ENCODE measurements around the gene CNGB1. TPM values are rescaled to one million over a fixed set of nuclear protein-coding genes. Genes with fewer than 3 reads are reported as not detected.

Gene CNGB1
- total RNA-seq, 1 donor from 2014 or later, result 0.91 TPM

- peaks cover 8% of the 10 kb centered on the region for H3K27me3 Mint-ChIP-seq (ENCODE audit: unreplicated experiment)
- peaks cover 2% of the 10 kb centered on the region for H3K9me3 Mint-ChIP-seq (ENCODE audit: unreplicated experiment)
- no peaks in the 10 kb centered on the region for H3K36me3 Mint-ChIP-seq (ENCODE audit: unreplicated experiment)
- peaks cover 8% of the 10 kb centered on the region for H3K4me1 Mint-ChIP-seq (ENCODE audit: low read depth, unreplicated experiment)
- H3K4me3 Mint-ChIP-seq (ENCODE audit: unreplicated experiment), result no peak overlapping the region
- H3K27ac Mint-ChIP-seq (ENCODE audit: unreplicated experiment), result no peak overlapping the region
- no peak for DNase-seq
- TF ChIP-seq, protein P1, sequence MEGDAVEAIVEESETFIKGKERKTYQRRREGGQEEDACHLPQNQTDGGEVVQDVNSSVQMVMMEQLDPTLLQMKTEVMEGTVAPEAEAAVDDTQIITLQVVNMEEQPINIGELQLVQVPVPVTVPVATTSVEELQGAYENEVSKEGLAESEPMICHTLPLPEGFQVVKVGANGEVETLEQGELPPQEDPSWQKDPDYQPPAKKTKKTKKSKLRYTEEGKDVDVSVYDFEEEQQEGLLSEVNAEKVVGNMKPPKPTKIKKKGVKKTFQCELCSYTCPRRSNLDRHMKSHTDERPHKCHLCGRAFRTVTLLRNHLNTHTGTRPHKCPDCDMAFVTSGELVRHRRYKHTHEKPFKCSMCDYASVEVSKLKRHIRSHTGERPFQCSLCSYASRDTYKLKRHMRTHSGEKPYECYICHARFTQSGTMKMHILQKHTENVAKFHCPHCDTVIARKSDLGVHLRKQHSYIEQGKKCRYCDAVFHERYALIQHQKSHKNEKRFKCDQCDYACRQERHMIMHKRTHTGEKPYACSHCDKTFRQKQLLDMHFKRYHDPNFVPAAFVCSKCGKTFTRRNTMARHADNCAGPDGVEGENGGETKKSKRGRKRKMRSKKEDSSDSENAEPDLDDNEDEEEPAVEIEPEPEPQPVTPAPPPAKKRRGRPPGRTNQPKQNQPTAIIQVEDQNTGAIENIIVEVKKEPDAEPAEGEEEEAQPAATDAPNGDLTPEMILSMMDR (IDR thresholded peaks at IDR 0.05; ENCODE audit: partially characterized antibody, unreplicated experiment), result no peak
Measured at GRCh38 chr16:57889111-57889510, 81.8 kb downstream of the CNGB1 start.

GRCh38 chr16:57888128-57888527 is 82.8 kb downstream of the CNGB1 start:
- DNase-seq, result no peak
- peaks cover 10% of the 10 kb centered on the region for H3K27me3 Mint-ChIP-seq (ENCODE audit: unreplicated experiment)
- H3K27ac Mint-ChIP-seq (ENCODE audit: unreplicated experiment), result no peak overlapping the region

DNA sequence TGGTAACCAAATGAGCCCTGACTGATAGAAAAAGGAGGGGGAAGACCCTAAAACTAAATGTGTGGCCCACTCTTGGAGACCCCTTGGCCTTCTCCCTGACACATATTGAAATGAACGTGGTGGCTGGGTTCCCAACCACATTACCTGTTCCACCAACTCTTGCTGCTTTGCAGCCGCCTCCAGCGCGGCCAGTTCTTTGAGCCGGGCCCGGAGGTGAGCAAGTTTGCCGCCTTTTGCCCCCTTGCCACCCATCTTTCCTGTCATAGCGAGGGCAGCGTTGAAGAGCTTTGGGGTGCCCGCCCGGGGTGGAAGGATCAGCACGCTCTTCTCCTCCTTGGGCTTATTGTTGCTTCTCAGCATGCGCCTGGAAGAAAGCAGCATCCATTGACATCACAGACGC is 83.2 kb downstream of the CNGB1 start:
- peaks cover 10% of the 10 kb centered on the region for H3K9me3 Mint-ChIP-seq (ENCODE audit: unreplicated experiment)
- H3K27ac Mint-ChIP-seq (ENCODE audit: unreplicated experiment), result no peak overlapping the region
- TF ChIP-seq, protein P1 (IDR thresholded peaks at IDR 0.05; ENCODE audit: partially characterized antibody, unreplicated experiment), result no peak
- no peak overlapping the region for H3K4me3 Mint-ChIP-seq (ENCODE audit: unreplicated experiment)
- no peaks in the 10 kb centered on the region for H3K36me3 Mint-ChIP-seq (ENCODE audit: unreplicated experiment)
- peaks cover 8% of the 10 kb centered on the region for H3K4me1 Mint-ChIP-seq (ENCODE audit: low read depth, unreplicated experiment)
- H3K27me3 Mint-ChIP-seq (ENCODE audit: unreplicated experiment), result peaks cover 10% of the 10 kb centered on the region
- no peak for DNase-seq

More at GRCh38 chr16:57888128-57888527, 82.8 kb downstream of the CNGB1 start:
- TF ChIP-seq, protein P1 (IDR thresholded peaks at IDR 0.05; ENCODE audit: partially characterized antibody, unreplicated experiment), result no peak
- Mint-ChIP-seq H3K4me1 (ENCODE audit: low read depth, unreplicated experiment) (peaks cover 8% of the 10 kb centered on the region), H3K4me3 (ENCODE audit: unreplicated experiment) (no peak overlapping the region), H3K36me3 (ENCODE audit: unreplicated experiment) (no peaks in the 10 kb centered on the region), H3K9me3 (ENCODE audit: unreplicated experiment) (peaks cover 6% of the 10 kb centered on the region)

DNA sequence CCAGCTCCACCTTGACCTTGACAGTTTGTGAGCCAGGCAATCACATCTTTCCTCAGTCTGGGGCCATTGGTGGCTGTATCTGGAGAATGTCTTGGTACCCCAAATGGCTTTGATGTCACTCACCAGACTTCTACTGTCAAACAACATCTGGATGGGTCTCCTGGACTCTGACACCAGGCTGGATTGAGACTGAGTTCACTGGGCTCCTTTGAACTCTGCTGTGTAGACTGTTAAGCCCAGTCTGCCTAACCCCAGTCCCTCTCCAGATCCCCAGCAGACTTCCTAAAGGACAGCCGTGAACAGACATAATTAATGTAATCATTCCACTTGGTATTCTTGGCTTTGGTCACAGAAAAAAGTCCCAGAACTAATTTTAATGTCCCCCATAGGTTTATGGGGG is 84.5 kb downstream of the CNGB1 start:
- Mint-ChIP-seq H3K4me3 (ENCODE audit: unreplicated experiment) (no peak overlapping the region), H3K27ac (ENCODE audit: unreplicated experiment) (no peak overlapping the region), H3K36me3 (ENCODE audit: unreplicated experiment) (no peaks in the 10 kb centered on the region), H3K9me3 (ENCODE audit: unreplicated experiment) (peaks cover 10% of the 10 kb centered on the region), H3K27me3 (ENCODE audit: unreplicated experiment) (peaks cover 10% of the 10 kb centered on the region), H3K4me1 (ENCODE audit: low read depth, unreplicated experiment) (peaks cover 4% of the 10 kb centered on the region)
- TF ChIP-seq, protein P1 (IDR thresholded peaks at IDR 0.05; ENCODE audit: partially characterized antibody, unreplicated experiment), result no peak
- no peak for DNase-seq

GRCh38 chr16:57884655-57885133 is 86.2 kb downstream of the CNGB1 start:
- peak overlapping the region; percentile 59 for H3K4me3 Mint-ChIP-seq (ENCODE audit: unreplicated experiment)
- TF ChIP-seq, protein P1 (IDR thresholded peaks at IDR 0.05; ENCODE audit: partially characterized antibody, unreplicated experiment), result no peak
- peaks cover 10% of the 10 kb centered on the region for H3K27me3 Mint-ChIP-seq (ENCODE audit: unreplicated experiment)
- H3K36me3 Mint-ChIP-seq (ENCODE audit: unreplicated experiment), result no peaks in the 10 kb centered on the region
- H3K4me1 Mint-ChIP-seq (ENCODE audit: low read depth, unreplicated experiment), result peaks cover 4% of the 10 kb centered on the region
- H3K9me3 Mint-ChIP-seq (ENCODE audit: unreplicated experiment), result peaks cover 10% of the 10 kb centered on the region
- H3K27ac Mint-ChIP-seq (ENCODE audit: unreplicated experiment), result no peak overlapping the region
- peak; percentile 38 for DNase-seq

Data from glutamatergic neuron (in vitro differentiated cells).